ENCODE data around the gene KCNIP4. TPM values are rescaled to one million over a fixed set of nuclear protein-coding genes. Genes with fewer than 3 reads are reported as not detected.

Gene KCNIP4
- total and polyA plus RNA-seq, 2 experiments from 2014 or later, result 0.14 to 0.63 TPM

- H3K36me3 Mint-ChIP-seq (ENCODE audit: low read depth), result no peaks in the 10 kb centered on the region
- no peak for ATAC-seq
These were observed 262.7 kb downstream of the KCNIP4 start for GRCh38 chr4:21685911-21686310.

GRCh38 chr4:21680326-21680898 is 268.2 kb downstream of the KCNIP4 start:
- H3K27me3 ChIP-seq (ENCODE audit: insufficient read depth), result no peaks in the 10 kb centered on the region

More at GRCh38 chr4:21685911-21686310, 262.7 kb downstream of the KCNIP4 start:
- no peaks in the 10 kb centered on the region for H4K20me1 ChIP-seq (replicated peaks; ENCODE audit: insufficient read depth)
- no peak overlapping the region for H3K27ac ChIP-seq (ENCODE audit: low read depth)
- H3K4me1 ChIP-seq (ENCODE audit: insufficient read depth), result no peaks in the 10 kb centered on the region
- no peaks in the 10 kb centered on the region for H3K79me2 ChIP-seq (replicated peaks; ENCODE audit: insufficient read depth)
- Mint-ChIP-seq H3K9me3 (no peaks in the 10 kb centered on the region; the same call in 2 of the 3 replicates), H3K4me1 (no peaks in the 10 kb centered on the region), H3K4me3 (no peak overlapping the region), H3K27ac (no peak overlapping the region), H3K27me3 (ENCODE audit: insufficient read depth, low read depth, poor library complexity) (no peaks in the 10 kb centered on the region)
- no peak overlapping the region for H2AFZ ChIP-seq
- no peaks in the 10 kb centered on the region for H3K36me3 ChIP-seq (ENCODE audit: insufficient read depth)
- H3K4me2 ChIP-seq, result no peak overlapping the region
- no peaks in the 10 kb centered on the region for H3K9me2 ChIP-seq (ENCODE audit: insufficient read depth)
- H3K4me3 ChIP-seq, result no peak overlapping the region
- TF ChIP-seq JUNB (IDR thresholded peaks at IDR 0.05; ENCODE audit: unreplicated experiment) (no peak), NANOG (IDR thresholded peaks at IDR 0.05; ENCODE audit: borderline replicate concordance) (no peak), CTCF (conservative IDR thresholded peaks at IDR 0.05; ENCODE audit: low read depth in 2 of 2) (no peak)
- DNase-seq (ENCODE audit: low spot score), result no peak
- H3F3A ChIP-seq (replicated peaks; ENCODE audit: low read depth), result no peaks in the 10 kb centered on the region
- H3K27me3 ChIP-seq (ENCODE audit: insufficient read depth), result no peaks in the 10 kb centered on the region

GRCh38 chr4:21678711-21679110 is 269.9 kb downstream of the KCNIP4 start:
- Histone ChIP-seq H3K27ac (ENCODE audit: low read depth) (no peak overlapping the region), H3K36me3 (ENCODE audit: insufficient read depth) (no peaks in the 10 kb centered on the region), H2AFZ (no peak overlapping the region), H3K79me2 (replicated peaks; ENCODE audit: insufficient read depth) (no peaks in the 10 kb centered on the region), H3K4me3 (no peak overlapping the region), H3F3A (replicated peaks; ENCODE audit: low read depth) (no peaks in the 10 kb centered on the region), H3K4me1 (ENCODE audit: insufficient read depth) (no peaks in the 10 kb centered on the region), H3K27me3 (ENCODE audit: insufficient read depth) (no peaks in the 10 kb centered on the region), H3K4me2 (no peak overlapping the region), H3K9me2 (ENCODE audit: insufficient read depth) (peaks cover 7% of the 10 kb centered on the region; the same call in 1 of the 2 replicates), H4K20me1 (replicated peaks; ENCODE audit: insufficient read depth) (no peaks in the 10 kb centered on the region)
- Mint-ChIP-seq H3K4me3 (no peak overlapping the region), H3K27ac (no peak overlapping the region), H3K36me3 (ENCODE audit: low read depth) (no peaks in the 10 kb centered on the region), H3K4me1 (no peaks in the 10 kb centered on the region), H3K27me3 (ENCODE audit: insufficient read depth, low read depth, poor library complexity) (no peaks in the 10 kb centered on the region), H3K9me3 (no peaks in the 10 kb centered on the region)
- ATAC-seq, result no peak
- DNase-seq (ENCODE audit: low spot score), result no peak
- TF ChIP-seq CTCF (conservative IDR thresholded peaks at IDR 0.05; ENCODE audit: low read depth in 2 of 2) (no peak), NANOG (IDR thresholded peaks at IDR 0.05; ENCODE audit: borderline replicate concordance) (no peak), EZH2 (IDR thresholded peaks at IDR 0.05; ENCODE audit: low read depth, unreplicated experiment) (no peak), EZH2phosphoT487 (IDR thresholded peaks at IDR 0.05; ENCODE audit: unreplicated experiment) (no peak), ZNF331 (CRISPR knock-in tag; IDR thresholded peaks at IDR 0.05; ENCODE audit: low read depth) (no peak), POLR2AphosphoS5 (IDR thresholded peaks at IDR 0.05; ENCODE audit: low read depth) (no peak), ETS1 (IDR thresholded peaks at IDR 0.05) (no peak), ZNF114 (CRISPR knock-in tag; IDR thresholded peaks at IDR 0.05) (no peak), CREB1 (CRISPR knock-in tag; IDR thresholded peaks at IDR 0.05; ENCODE audit: low read depth) (no peak), JUNB (IDR thresholded peaks at IDR 0.05; ENCODE audit: unreplicated experiment) (no peak)

More at GRCh38 chr4:21680326-21680898, 268.2 kb downstream of the KCNIP4 start:
- DNase-seq (ENCODE audit: low spot score), result no peak
- Histone ChIP-seq H3K4me1 (ENCODE audit: insufficient read depth) (no peaks in the 10 kb centered on the region), H2AFZ (no peak overlapping the region), H3K4me3 (no peak overlapping the region), H3K27ac (ENCODE audit: low read depth) (no peak overlapping the region), H3F3A (replicated peaks; ENCODE audit: low read depth) (no peaks in the 10 kb centered on the region), H4K20me1 (replicated peaks; ENCODE audit: insufficient read depth) (no peaks in the 10 kb centered on the region), H3K9me2 (ENCODE audit: insufficient read depth) (peaks cover 7% of the 10 kb centered on the region; the same call in 1 of the 2 replicates), H3K4me2 (no peak overlapping the region), H3K79me2 (replicated peaks; ENCODE audit: insufficient read depth) (no peaks in the 10 kb centered on the region), H3K36me3 (ENCODE audit: insufficient read depth) (no peaks in the 10 kb centered on the region)
- no peaks in the 10 kb centered on the region for H3K36me3 Mint-ChIP-seq (ENCODE audit: low read depth)
- ATAC-seq, result no peak
- TF ChIP-seq JUNB (IDR thresholded peaks at IDR 0.05; ENCODE audit: unreplicated experiment), result no peak
- H3K4me1 Mint-ChIP-seq, result no peaks in the 10 kb centered on the region
- H3K9me3 Mint-ChIP-seq, result no peaks in the 10 kb centered on the region
- H3K4me3 Mint-ChIP-seq, result no peak overlapping the region
- H3K27ac Mint-ChIP-seq, result no peak overlapping the region
- H3K27me3 Mint-ChIP-seq (ENCODE audit: insufficient read depth, low read depth, poor library complexity), result no peaks in the 10 kb centered on the region
